IMR-90 (cell line): Measurements from ENCODE around the gene SLC24A3. TPM values are rescaled to one million over a fixed set of nuclear protein-coding genes. Genes with fewer than 3 reads are reported as not detected.

Experiments used
- ATAC-seq: fragments of 200-7000 bp; cut with Tn5 transposase; 2 replicates; pipeline ENCODE4 v1.9.1; 2020; ENCODE audit warnings: low read depth, mild to moderate bottlenecking, moderate library complexity
- BruUV-seq: library from RNA; stranded (reverse); fragments of 400-500 nt; replicated peaks from 2 replicates; lab custom pipeline; 2021; lab: Mats Ljungman, UMichigan
- CTCF ChIA-PET: fragments of 300-600 bp; formaldehyde crosslinking; extraction: SDS; loops from one replicate; lab custom pipeline; 2021; ENCODE audit warnings: antibody characterized with exemption; lab: Yijun Ruan, JAX
- POLR2A ChIA-PET: fragments of 300-600 bp; sonication (Branson Sonifier 250); formaldehyde crosslinking; loops from one replicate; lab custom pipeline; 2022; ENCODE audit warnings: antibody characterized with exemption; ENCODE audit not compliant: unreplicated experiment; lab: Charles Lee
- DNase-seq: peaks from one replicate; pipeline ENCODE4 v3.0.0; 2013
- H2AFZ ChIP-seq: replicated peaks from 2 replicates; pipeline ENCODE3; 2013; ENCODE audit warnings: low read length, mild to moderate bottlenecking; ENCODE audit not compliant: poor library complexity
- H2AK5ac ChIP-seq: 2 replicates; pipeline ENCODE4 v1.6.1; 2013; ENCODE audit warnings: low read depth, low read length, inconsistent platforms
- H2AK9ac ChIP-seq: replicated peaks from 2 replicates; pipeline ENCODE3; 2013; ENCODE audit warnings: mild to moderate bottlenecking, low read depth, low read length, moderate library complexity; ENCODE audit not compliant: poor library complexity
- H2BK120ac ChIP-seq: 2 replicates; pipeline ENCODE4 v1.6.1; 2013; ENCODE audit warnings: low read depth, low read length, inconsistent platforms
- H2BK15ac ChIP-seq: 3 replicates; pipeline ENCODE4 v1.6.1; 2013; ENCODE audit warnings: low read depth, low read length, inconsistent platforms
- H2BK20ac ChIP-seq: 2 replicates; pipeline ENCODE4 v1.6.1; 2013; ENCODE audit warnings: low read depth, mild to moderate bottlenecking, inconsistent platforms, low read length, moderate library complexity
- H2BK5ac ChIP-seq: 2 replicates; pipeline ENCODE4 v1.6.1; 2013; ENCODE audit warnings: mild to moderate bottlenecking, low read depth, low read length, inconsistent platforms; ENCODE audit not compliant: poor library complexity, severe bottlenecking
- H3K14ac ChIP-seq: replicated peaks from 2 replicates; pipeline ENCODE4 v1.6.1; 2013; ENCODE audit warnings: low read depth, low read length, inconsistent platforms
- H3K18ac ChIP-seq: 2 replicates; pipeline ENCODE4 v1.6.1; 2013; ENCODE audit warnings: low read depth, low read length, control low read depth
- H3K23ac ChIP-seq: 2 replicates; pipeline ENCODE4 v1.6.1; 2013; ENCODE audit warnings: low read depth, low read length, inconsistent platforms
- H3K27ac ChIP-seq: 2 replicates; pipeline ENCODE4 v1.5.1; 2013; ENCODE audit warnings: mild to moderate bottlenecking, control low read depth, low read length; ENCODE audit not compliant: insufficient read depth
- H3K27me3 ChIP-seq: 2 replicates; pipeline ENCODE4 v1.6.1; 2013; ENCODE audit warnings: low read length; ENCODE audit not compliant: control insufficient read depth, insufficient read depth
- H3K36me3 ChIP-seq: 2 replicates; pipeline ENCODE4 v1.6.1; 2013; ENCODE audit warnings: low read length, mixed read lengths; ENCODE audit not compliant: control insufficient read depth, insufficient read depth
- H3K4ac ChIP-seq: 2 replicates; pipeline ENCODE4 v1.6.1; 2013; ENCODE audit warnings: low read depth, low read length, inconsistent platforms
- H3K4me1 ChIP-seq: 2 replicates; pipeline ENCODE4 v1.6.1; 2013; ENCODE audit warnings: low read length, mixed read lengths; ENCODE audit not compliant: control insufficient read depth, insufficient read depth
- H3K4me2 ChIP-seq: 2 replicates; pipeline ENCODE4 v1.6.1; 2013; ENCODE audit warnings: low read depth, mild to moderate bottlenecking, control low read depth, low read length, moderate library complexity
- H3K4me3 ChIP-seq: 2 replicates; pipeline ENCODE4 v1.5.1; 2013; ENCODE audit warnings: low read depth, mild to moderate bottlenecking, control low read depth, low read length, moderate library complexity; ENCODE audit not compliant: insufficient read depth
- H3K56ac ChIP-seq: 2 replicates; pipeline ENCODE4 v1.6.1; 2013; ENCODE audit warnings: low read length, inconsistent platforms; ENCODE audit not compliant: insufficient read depth; ENCODE audit errors: extremely low read depth
- H3K79me1 ChIP-seq, 2 experiments: 2 replicates each; pipeline ENCODE4 v1.6.1; 2013; ENCODE audit warnings: low read length in 2 of 2, inconsistent platforms in 1 of 2, low read depth in 1 of 2
- H3K9ac ChIP-seq: 2 replicates; pipeline ENCODE4 v1.6.1; 2013; ENCODE audit warnings: low read depth, low read length, control low read depth
- H3K9me1 ChIP-seq: 2 replicates; pipeline ENCODE4 v1.6.1; 2013; ENCODE audit warnings: low read length, inconsistent platforms; ENCODE audit not compliant: insufficient read depth
- H3K9me3 ChIP-seq: 2 replicates; pipeline ENCODE4 v1.6.1; 2013; ENCODE audit warnings: low read length; ENCODE audit not compliant: control insufficient read depth, insufficient read depth
- H4K20me1 ChIP-seq: 2 replicates; pipeline ENCODE4 v1.6.1; 2013; ENCODE audit warnings: low read length, inconsistent platforms; ENCODE audit not compliant: insufficient read depth
- H4K5ac ChIP-seq: 2 replicates; pipeline ENCODE4 v1.6.1; 2013; ENCODE audit warnings: mild to moderate bottlenecking, low read depth, low read length, control low read depth
- H4K8ac ChIP-seq, 2 experiments: 2 replicates each; pipeline ENCODE4 v1.6.1; 2013; ENCODE audit warnings: low read depth in 2 of 2, low read length in 2 of 2, control low read depth in 1 of 2, inconsistent platforms in 1 of 2
- H4K91ac ChIP-seq: 2 replicates; pipeline ENCODE4 v1.6.1; 2013; ENCODE audit warnings: low read depth, low read length, inconsistent platforms; ENCODE audit not compliant: insufficient read depth
- FOS ChIP-seq: fragments of 150-350 bp; IDR thresholded peaks from 2 replicates; pipeline ENCODE4 v1.6.1; 2016; ENCODE audit warnings: low read depth, low read length
- POLR2A ChIP-seq: IDR thresholded peaks from 2 replicates; pipeline ENCODE4 v1.6.1; 2012; ENCODE audit warnings: mild to moderate bottlenecking, low read depth, low read length
- RCOR1 ChIP-seq: IDR thresholded peaks from 2 replicates; pipeline ENCODE4 v1.6.1; 2012; ENCODE audit warnings: mild to moderate bottlenecking, low read length, improper control_type of control experiment; ENCODE audit not compliant: insufficient replicate concordance
- WGBS, 2 experiments: methylation state at CpG; one replicate each; pipeline versions ENCODE4 v1.1.5 to v1.1.7; 2013; ENCODE audit warnings: missing lambda C conversion rate in 2 of 2; ENCODE audit not compliant: insufficient read length in 1 of 2; ENCODE audit errors: extremely low coverage in 2 of 2; 5-methylcytosine and 5-hydroxymethylcytosine counted together
- dilution Hi-C: fragments of 300-500 bp; cut with HindIII; formaldehyde crosslinking; loops from one replicate; pipeline ENCODE4 v1.14.3; 2018; ENCODE audit warnings: low sequenced_read_pairs; ENCODE audit not compliant: unreplicated experiment
- in situ Hi-C: fragments of 300-500 bp; cut with MboI; formaldehyde crosslinking; loops from 3 replicates; pipeline ENCODE4 v1.14.3; 2019; ENCODE audit warnings: low sequenced_read_pairs, inconsistent platforms, mixed read lengths
- intact Hi-C: fragments of 100-400 bp; cut with micrococcal nuclease; formaldehyde crosslinking; loops from 2 replicates; pipeline ENCODE4 v1.10.0; 2022
- polyA plus RNA-seq, 3 experiments: library from polyadenylated mRNA; depleted of rRNA; stranded (reverse); fragments of >200 nt; gene quantifications; 2 replicates each; pipeline ENCODE4 v1.2.3, GENCODE V29; 2012; ENCODE audit warnings: low replicate concordance in 1 of 3
- total RNA-seq: library from RNA; depleted of rRNA; stranded (reverse); fragments of >200 nt; gene quantifications from 2 replicates; pipeline ENCODE4 v1.2.3, GENCODE V29; 2012
- TF ChIP-seq, protein P1 (sequence below): conservative IDR thresholded peaks from 2 replicates; pipeline ENCODE4 v1.5.1; 2012; ENCODE audit warnings: mild to moderate bottlenecking, low read depth, low read length, improper control_type of control experiment

SLC24A3 gene
- total and polyA plus RNA-seq, 2 of the 4 experiments (the other 2 are of a cell fraction) = not detected

DNA sequence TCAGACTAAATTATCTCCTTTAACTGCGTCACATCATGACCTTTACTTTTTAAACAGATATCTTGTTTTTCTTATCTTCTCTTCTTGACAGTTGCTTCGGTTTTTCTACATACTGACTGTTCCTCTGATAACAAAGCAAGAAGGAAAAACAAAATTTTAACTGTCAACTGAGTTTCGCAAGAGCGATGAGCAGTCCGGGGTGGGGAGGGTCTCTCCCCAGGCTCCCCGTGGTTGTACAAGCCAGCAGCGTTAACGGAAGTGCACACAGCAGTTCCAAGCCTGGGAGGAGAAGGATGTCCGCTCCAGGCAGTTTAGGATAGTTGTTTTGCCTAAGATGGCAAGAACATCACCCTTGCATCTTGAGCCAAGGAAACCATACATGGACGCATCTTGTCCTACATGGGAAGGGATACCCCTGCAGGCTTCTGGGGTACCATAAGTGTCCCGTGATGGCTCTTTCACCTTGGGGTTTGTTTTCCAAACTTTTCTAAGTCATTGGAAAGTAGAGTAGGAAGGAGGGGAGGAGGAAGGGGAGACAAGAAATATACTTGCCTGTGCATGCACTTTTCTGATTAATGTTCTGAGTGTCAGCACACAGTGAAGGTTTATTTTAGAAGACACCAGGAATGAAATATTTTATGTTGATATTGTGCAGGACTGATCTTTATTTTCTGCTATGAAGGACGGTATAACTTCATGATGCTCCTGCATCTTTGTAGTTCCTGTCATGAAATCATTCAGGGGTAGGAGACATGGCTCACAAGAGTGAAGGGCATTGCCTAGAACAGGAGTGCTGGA, 20.8 kb downstream of the SLC24A3 start:
- intact Hi-C loops (no loop called here), dilution Hi-C loops (no loop called here), in situ Hi-C loops (no loop called here)
- no peaks in the 10 kb centered on the region for H3K36me3 ChIP-seq
- no peak overlapping the region for H4K5ac ChIP-seq
- no peak overlapping the region for H3K23ac ChIP-seq
- H2AFZ ChIP-seq = no peak overlapping the region
- no peak overlapping the region for H2AK9ac ChIP-seq
- no peak overlapping the region for H3K27ac ChIP-seq
- no peak for DNase-seq
- BruUV-seq = no TSS peak
- WGBS, 2 experiments = 17% methylated on average over 2 of the region's 12 CpGs; no CpG with 5 or more reads in 1 of the 2 experiments
- no peak overlapping the region for H3K56ac ChIP-seq
- TF ChIP-seq POLR2A (no peak), RCOR1 (no peak), FOS (no peak)
- TF ChIP-seq, protein P1, sequence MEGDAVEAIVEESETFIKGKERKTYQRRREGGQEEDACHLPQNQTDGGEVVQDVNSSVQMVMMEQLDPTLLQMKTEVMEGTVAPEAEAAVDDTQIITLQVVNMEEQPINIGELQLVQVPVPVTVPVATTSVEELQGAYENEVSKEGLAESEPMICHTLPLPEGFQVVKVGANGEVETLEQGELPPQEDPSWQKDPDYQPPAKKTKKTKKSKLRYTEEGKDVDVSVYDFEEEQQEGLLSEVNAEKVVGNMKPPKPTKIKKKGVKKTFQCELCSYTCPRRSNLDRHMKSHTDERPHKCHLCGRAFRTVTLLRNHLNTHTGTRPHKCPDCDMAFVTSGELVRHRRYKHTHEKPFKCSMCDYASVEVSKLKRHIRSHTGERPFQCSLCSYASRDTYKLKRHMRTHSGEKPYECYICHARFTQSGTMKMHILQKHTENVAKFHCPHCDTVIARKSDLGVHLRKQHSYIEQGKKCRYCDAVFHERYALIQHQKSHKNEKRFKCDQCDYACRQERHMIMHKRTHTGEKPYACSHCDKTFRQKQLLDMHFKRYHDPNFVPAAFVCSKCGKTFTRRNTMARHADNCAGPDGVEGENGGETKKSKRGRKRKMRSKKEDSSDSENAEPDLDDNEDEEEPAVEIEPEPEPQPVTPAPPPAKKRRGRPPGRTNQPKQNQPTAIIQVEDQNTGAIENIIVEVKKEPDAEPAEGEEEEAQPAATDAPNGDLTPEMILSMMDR = no peak
- H4K8ac ChIP-seq = no peak overlapping the region
- H2AK5ac ChIP-seq = no peak overlapping the region
- H3K4ac ChIP-seq = no peak overlapping the region
- no peaks in the 10 kb centered on the region for H3K9me1 ChIP-seq
- H3K4me3 ChIP-seq = no peak overlapping the region
- CTCF ChIA-PET = no interaction called here
- POLR2A ChIA-PET = no interaction called here
- no peak overlapping the region for H2BK15ac ChIP-seq
- H3K9ac ChIP-seq = no peak overlapping the region
- no peak overlapping the region for H2BK20ac ChIP-seq
- no peak overlapping the region for H3K18ac ChIP-seq
- no peaks in the 10 kb centered on the region for H3K4me1 ChIP-seq
- H3K4me2 ChIP-seq = no peak overlapping the region
- no peak overlapping the region for H2BK5ac ChIP-seq
- no peak overlapping the region for H4K91ac ChIP-seq
- no peak overlapping the region for H3K14ac ChIP-seq
- H3K9me3 ChIP-seq = peaks cover 2% of the 10 kb centered on the region; the same call in 1 of the 2 replicates
- no peak for ATAC-seq
- H4K20me1 ChIP-seq = no peaks in the 10 kb centered on the region
- H3K27me3 ChIP-seq = no peaks in the 10 kb centered on the region
- H2BK120ac ChIP-seq = no peak overlapping the region
- H3K79me1 ChIP-seq = no peaks in the 10 kb centered on the region
